ENCODE data around the gene MRNIP. TPM values are rescaled to one million over a fixed set of nuclear protein-coding genes. Genes with fewer than 3 reads are reported as not detected.

MRNIP gene
- total and polyA plus RNA-seq, 2 of the 8 experiments (the other 6 are each of a cell fraction or from before 2014, with no cell fraction given), result 29.6 TPM

- H3K56ac ChIP-seq (replicated peaks; ENCODE audit: insufficient read length, low read depth, low read length), result no peak overlapping the region
- H3K9ac ChIP-seq (replicated peaks in 1 of 4; ENCODE audit: extremely low read depth in 1 of 4, low read depth in 3 of 4, low read length in 3 of 4), result no peak overlapping the region
- no peak overlapping the region for H3K27ac ChIP-seq (ENCODE audit: low read depth, low read length)
- WGBS, 2 experiments (ENCODE audit: extremely low coverage in 1 of 2, insufficient coverage in 1 of 2, insufficient read length in 1 of 2, insufficient replicate concordance in 2 of 2, low coverage in 1 of 2, low lambda C conversion rate in 2 of 2, missing lambda C conversion rate in 1 of 2), result 74% methylated on average over 6 of the region's 8 CpGs; no CpG with 5 or more reads in 1 of the 2 experiments
- H3K23ac ChIP-seq (ENCODE audit: insufficient read length), result no peak overlapping the region
- CTCF ChIA-PET (ENCODE audit: partially characterized antibody), result interaction anchor here (0.6 to 1.5 kb wide), 6 partner anchors 9 to 59 kb away, joined by 3 to 6 read pairs (median 4); no protein-coding TSS in a partner anchor
- H3K4me3 ChIP-seq (ENCODE audit: extremely low read depth in 1 of 4, insufficient read depth in 2 of 4, low read depth in 3 of 4, low read length in 4 of 4), result peak overlapping the region in 2 of 4 experiments; percentile 1 to 91; a peak in 3 of 8 replicates
- H2BK20ac ChIP-seq (ENCODE audit: low read length), result no peak overlapping the region
- no peak for FAIRE-seq
- H4K8ac ChIP-seq (ENCODE audit: extremely low read depth, insufficient read depth, low read length), result no peak overlapping the region
- no peak overlapping the region for H2BK12ac ChIP-seq (ENCODE audit: low read depth, low read length)
- no peak overlapping the region for H4K5ac ChIP-seq (ENCODE audit: insufficient read length, low read depth, low read length)
- no peak overlapping the region for H2AK5ac ChIP-seq (ENCODE audit: low read depth, low read length)
- H3K4me1 ChIP-seq (replicated peaks in 1 of 4; ENCODE audit: control insufficient read depth in 3 of 4, insufficient read depth in 4 of 4, low read length in 3 of 4), result peaks cover 4 to 36% (median 33%) of the 10 kb centered on the region in 4 experiments
- H3K79me2 ChIP-seq (ENCODE audit: control insufficient read depth in 1 of 2, insufficient read depth in 2 of 2, low read length in 2 of 2), result peaks cover 4 to 28% of the 10 kb centered on the region in 2 experiments; a peak in 2 of 4 replicates
- no peak for DNase-seq (ENCODE audit: low read depth in 1 of 2, low spot score in 2 of 2)
- H4K91ac ChIP-seq (replicated peaks; ENCODE audit: insufficient read length, low read length), result no peak overlapping the region
- H2BK15ac ChIP-seq (ENCODE audit: low read length), result no peak overlapping the region
- peaks cover 8% of the 10 kb centered on the region for H3K79me1 ChIP-seq (ENCODE audit: low read depth, low read length)
- no peak overlapping the region for H3K14ac ChIP-seq (ENCODE audit: insufficient read length)
- H2BK120ac ChIP-seq (replicated peaks; ENCODE audit: low read depth, low read length), result no peak overlapping the region
- no peak overlapping the region for H3K18ac ChIP-seq (ENCODE audit: extremely low read depth, low read length)
- peaks cover 8 to 25% of the 10 kb centered on the region in 2 experiments for H4K20me1 ChIP-seq (replicated peaks in 1 of 2; ENCODE audit: control insufficient read depth in 1 of 2, insufficient read depth in 2 of 2, low read length in 2 of 2)
- no peaks in the 10 kb centered on the region for H3K9me3 ChIP-seq (ENCODE audit: insufficient read depth in 2 of 2, low read depth in 1 of 2, low read length in 1 of 2)
- H3K27me3 ChIP-seq (replicated peaks in 1 of 4; ENCODE audit: control insufficient read depth in 3 of 4, extremely low read depth in 1 of 4, insufficient read depth in 3 of 4, low read length in 3 of 4), result no peaks in the 10 kb centered on the region
- no peak overlapping the region for H3K4ac ChIP-seq (replicated peaks; ENCODE audit: insufficient read length, low read depth, low read length)
- H2BK5ac ChIP-seq (ENCODE audit: low read depth, low read length), result no peak overlapping the region; the same call in 1 of the 2 replicates
- TF ChIP-seq POLR2A (IDR thresholded peaks at IDR 0.05; ENCODE audit: control extremely low read depth in 1 of 2, low read depth in 2 of 2, low read length in 2 of 2), result peak in 1 of 2 experiments; percentile 73; a peak in 1 of 3 replicates
- TF ChIP-seq KDM1A (IDR thresholded peaks at IDR 0.05; ENCODE audit: borderline replicate concordance, low read length), result no peak
- peaks cover 6% of the 10 kb centered on the region; the same call in 1 of the 2 replicates for H3K23me2 ChIP-seq (ENCODE audit: low read depth, low read length)
- POLR2A ChIA-PET (ENCODE audit: partially characterized antibody), result interaction anchor here (0.6 to 12.6 kb wide), 10 partner anchors 10 to 111 kb away, joined by 3 to 207 read pairs (median 4); partner anchors contain the start of genes LTC4S, MAML1, MGAT4B and MRNIP
- H2AFZ ChIP-seq (ENCODE audit: low read length), result no peak overlapping the region
- peaks cover 10 to 43% (median 35%) of the 10 kb centered on the region in 4 experiments for H3K36me3 ChIP-seq (ENCODE audit: control insufficient read depth in 2 of 4, insufficient read depth in 4 of 4, low read length in 3 of 4)
- peak overlapping the region; percentile 54 to 81; a peak in 3 of 4 replicates for H3K4me2 ChIP-seq (ENCODE audit: insufficient read depth in 1 of 2, low read depth in 2 of 2, low read length in 2 of 2)
These were observed 36.1 kb downstream of the MRNIP start for GRCh38 chr5:179822444-179822990.

All from H1 (cell line).